Measurements from ENCODE around the gene NAV2.

- TF ChIP-seq CTCF (optimal IDR thresholded peaks at IDR 0.05 in 1 of 3, IDR thresholded peaks at IDR 0.05 in 1 of 3, conservative IDR thresholded peaks at IDR 0.05 in 1 of 3; ENCODE audit: extremely low read depth in 1 of 3, insufficient read depth in 2 of 3, low read length in 3 of 3) (no peak), EZH2 (IDR thresholded peaks at IDR 0.05; ENCODE audit: low read length) (peak; percentile 18)
Measured at GRCh38 chr11:20161923-20162744, 449.5 kb downstream of the NAV2 start.
